Measurements from ENCODE around the gene VGLL4. TPM values are rescaled to one million over a fixed set of nuclear protein-coding genes. Genes with fewer than 3 reads are reported as not detected.

The VGLL4 gene
- polyA plus RNA-seq, 4 donors, result 26.6 to 54.8 (median 38.4) TPM

DNA sequence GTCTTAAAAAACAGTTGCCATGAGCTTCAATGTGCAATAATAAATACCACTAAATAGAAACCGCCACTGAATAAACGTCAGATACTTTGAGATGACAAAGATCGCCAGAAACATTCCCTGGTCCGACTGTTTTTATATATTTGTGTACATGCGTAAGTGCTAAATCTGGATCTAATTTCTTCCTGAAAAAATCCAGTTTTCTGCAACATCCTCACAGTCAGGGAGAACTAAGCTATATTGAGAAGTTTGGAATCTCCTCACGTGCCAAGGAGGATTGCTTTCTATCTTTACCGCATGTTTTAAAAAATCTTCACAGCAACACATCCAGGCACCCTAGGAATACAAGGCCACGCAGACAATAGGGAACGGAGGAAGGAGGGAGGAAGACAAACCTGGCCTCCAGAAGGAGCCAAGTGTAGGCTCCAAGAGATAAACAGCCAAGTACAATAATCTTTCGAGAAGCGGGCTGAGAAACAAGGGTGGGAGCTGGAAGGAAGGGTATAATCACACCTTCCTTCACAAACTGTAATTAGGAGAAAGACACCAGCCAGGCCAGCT is 5.7 kb downstream of the VGLL4 start:
- 47 to 72% (median 69%) methylated on average over 11 of the region's 11 CpGs for WGBS, 3 donors
- Histone ChIP-seq H3K27me3 (ENCODE audit: control insufficient read depth in 3 of 3, insufficient read depth in 3 of 3, low read length in 3 of 3) (no peaks in the 10 kb centered on the region), H3K4me1 (ENCODE audit: control insufficient read depth in 3 of 3, insufficient read depth in 2 of 3, low read depth in 1 of 3, low read length in 2 of 3) (peaks cover 5 to 29% (median 18%) of the 10 kb centered on the region in 3 donors), H3K27ac (ENCODE audit: low read depth in 1 of 3, low read length in 2 of 3) (peak overlapping the region in 2 of 3 donors; percentile 23 to 76), H3K36me3 (ENCODE audit: control insufficient read depth in 3 of 3, insufficient read depth in 2 of 3, low read depth in 1 of 3, low read length in 3 of 3) (peaks cover 0 to 9% (median 0%) of the 10 kb centered on the region in 3 donors), H3K4me3 (ENCODE audit: low read depth in 1 of 3, low read length in 3 of 3) (no peak overlapping the region), H3K9me3 (ENCODE audit: control insufficient read depth in 2 of 2, insufficient read depth in 1 of 2, low read depth in 1 of 2, low read length in 1 of 2) (no peaks in the 10 kb centered on the region)
- FAIRE-seq (no peak), DNase-seq (no peak)

DNA sequence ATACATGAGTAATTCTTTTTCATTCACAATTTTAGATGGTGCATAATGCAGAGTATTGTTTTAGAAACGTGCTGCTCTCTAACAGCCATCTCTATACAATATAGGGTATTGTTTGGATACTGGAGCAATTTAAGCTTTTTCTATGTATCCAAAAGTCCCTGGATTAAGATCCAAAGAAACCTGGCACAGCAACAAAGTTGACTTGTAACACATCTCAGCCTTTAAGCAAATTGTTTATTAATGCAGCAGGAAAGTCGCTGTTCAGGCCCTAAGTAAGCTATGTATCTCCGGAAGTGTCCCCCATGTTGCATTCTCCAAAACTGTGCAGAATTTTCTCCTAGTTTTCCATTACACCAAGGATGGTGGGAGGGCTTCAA is 7.3 kb downstream of the VGLL4 start:
- Histone ChIP-seq H3K9me3 (ENCODE audit: control insufficient read depth in 2 of 2, insufficient read depth in 1 of 2, low read depth in 1 of 2, low read length in 1 of 2) (no peaks in the 10 kb centered on the region), H3K27ac (ENCODE audit: low read depth in 1 of 3, low read length in 2 of 3) (no peak overlapping the region), H3K4me3 (ENCODE audit: low read depth in 1 of 3, low read length in 3 of 3) (no peak overlapping the region), H3K4me1 (ENCODE audit: control insufficient read depth in 3 of 3, insufficient read depth in 2 of 3, low read depth in 1 of 3, low read length in 2 of 3) (peaks cover 5 to 29% (median 18%) of the 10 kb centered on the region in 3 donors), H3K27me3 (ENCODE audit: control insufficient read depth in 3 of 3, insufficient read depth in 3 of 3, low read length in 3 of 3) (no peaks in the 10 kb centered on the region), H3K36me3 (ENCODE audit: control insufficient read depth in 3 of 3, insufficient read depth in 2 of 3, low read depth in 1 of 3, low read length in 3 of 3) (peaks cover 0 to 9% (median under 1%) of the 10 kb centered on the region in 3 donors)
- FAIRE-seq, result no peak
- DNase-seq, result no peak
- WGBS, 3 donors, result 58 to 66% (median 66%) methylated on average over 3 of the region's 3 CpGs

DNA sequence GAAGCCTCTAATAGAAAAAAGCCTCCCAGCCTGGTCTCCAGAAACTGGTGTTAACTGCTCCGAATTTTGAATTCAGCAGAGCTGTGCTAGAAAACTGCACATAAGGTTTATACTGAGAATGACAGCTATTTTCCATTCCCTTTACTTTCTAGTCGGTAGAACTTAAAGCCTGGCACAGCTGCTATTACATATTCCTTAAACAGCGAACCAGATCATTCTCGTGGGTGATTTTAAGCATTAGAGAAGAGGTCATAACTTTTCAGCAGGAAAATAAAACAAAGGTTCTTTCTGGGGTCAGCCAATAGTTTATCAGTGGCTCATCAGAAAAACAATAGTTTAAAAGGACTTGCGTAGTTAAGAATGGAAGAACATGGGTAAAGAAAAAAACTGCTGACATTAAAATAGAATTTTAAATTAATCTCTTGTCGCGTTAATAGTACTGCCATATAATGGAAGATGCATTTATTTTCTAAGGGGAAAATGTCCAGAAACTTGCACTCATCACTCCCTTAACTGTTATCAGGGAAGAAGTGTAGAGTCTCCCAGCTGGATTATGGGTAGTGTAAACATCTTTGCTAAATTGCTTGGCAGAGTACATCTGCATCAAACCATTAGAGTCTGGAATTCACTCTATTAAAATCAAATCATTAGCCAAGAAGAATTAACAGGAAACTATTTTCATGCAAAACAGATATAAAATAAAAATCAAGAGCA is 7.9 kb downstream of the VGLL4 start:
- peaks cover 3 to 29% (median 18%) of the 10 kb centered on the region in 3 donors for H3K4me1 ChIP-seq (ENCODE audit: control insufficient read depth in 3 of 3, insufficient read depth in 2 of 3, low read depth in 1 of 3, low read length in 2 of 3)
- FAIRE-seq (no peak), DNase-seq (no peak)
- H3K27ac ChIP-seq (ENCODE audit: low read depth in 1 of 3, low read length in 2 of 3), result no peak overlapping the region
- no peak overlapping the region for H3K4me3 ChIP-seq (ENCODE audit: low read depth in 1 of 3, low read length in 3 of 3)
- peaks cover 0 to 9% (median 1%) of the 10 kb centered on the region in 3 donors for H3K36me3 ChIP-seq (ENCODE audit: control insufficient read depth in 3 of 3, insufficient read depth in 2 of 3, low read depth in 1 of 3, low read length in 3 of 3)
- 54 to 81% (median 66%) methylated on average over 7 of the region's 7 CpGs for WGBS, 3 donors
- H3K9me3 ChIP-seq (ENCODE audit: control insufficient read depth in 2 of 2, insufficient read depth in 1 of 2, low read depth in 1 of 2, low read length in 1 of 2), result no peaks in the 10 kb centered on the region
- H3K27me3 ChIP-seq (ENCODE audit: control insufficient read depth in 3 of 3, insufficient read depth in 3 of 3, low read length in 3 of 3), result no peaks in the 10 kb centered on the region

DNA sequence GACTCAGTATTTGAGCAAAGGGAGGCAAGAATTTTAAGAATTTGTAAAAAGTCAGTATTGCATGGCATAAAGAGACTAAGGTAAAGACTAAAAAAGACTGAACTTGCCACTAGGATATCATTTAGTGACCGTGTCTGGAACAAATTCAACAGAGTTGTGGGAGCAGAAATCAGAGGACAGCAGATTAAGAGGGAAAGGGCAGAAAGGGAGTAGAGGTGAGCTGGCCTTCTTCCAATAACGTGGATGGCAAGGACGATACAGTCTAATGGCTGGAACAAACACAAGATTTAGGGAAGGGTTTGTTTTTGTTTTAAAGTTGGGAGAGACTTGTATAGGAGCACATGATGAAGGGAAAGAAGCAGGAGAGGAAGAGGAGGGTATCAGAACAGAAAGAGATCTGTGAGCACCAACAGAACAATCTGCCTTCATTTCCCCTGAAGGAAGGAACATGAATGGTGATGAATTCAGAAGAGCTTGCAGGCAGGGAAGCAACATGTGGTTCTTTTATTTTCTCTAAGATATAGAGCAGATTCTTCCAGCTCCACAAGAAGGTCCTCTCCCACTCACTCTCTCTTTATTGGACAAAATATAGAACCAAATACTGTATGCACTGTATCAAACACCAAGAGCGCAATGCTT is 8.6 kb downstream of the VGLL4 start:
- 45 to 63% (median 57%) methylated on average over 4 of the region's 4 CpGs for WGBS, 3 donors
- H3K9me3 ChIP-seq (ENCODE audit: control insufficient read depth in 2 of 2, insufficient read depth in 1 of 2, low read depth in 1 of 2, low read length in 1 of 2), result no peaks in the 10 kb centered on the region
- H3K27ac ChIP-seq (ENCODE audit: low read depth in 1 of 3, low read length in 2 of 3), result peak overlapping the region in 1 of 3 donors; percentile 18
- no peak overlapping the region for H3K4me3 ChIP-seq (ENCODE audit: low read depth in 1 of 3, low read length in 3 of 3)
- H3K36me3 ChIP-seq (ENCODE audit: control insufficient read depth in 3 of 3, insufficient read depth in 2 of 3, low read depth in 1 of 3, low read length in 3 of 3), result peaks cover 0 to 9% (median 1%) of the 10 kb centered on the region in 3 donors
- DNase-seq, result no peak
- H3K27me3 ChIP-seq (ENCODE audit: control insufficient read depth in 3 of 3, insufficient read depth in 3 of 3, low read length in 3 of 3), result no peaks in the 10 kb centered on the region
- no peak for FAIRE-seq
- H3K4me1 ChIP-seq (ENCODE audit: control insufficient read depth in 3 of 3, insufficient read depth in 2 of 3, low read depth in 1 of 3, low read length in 2 of 3), result peaks cover 3 to 23% (median 13%) of the 10 kb centered on the region in 3 donors

DNA sequence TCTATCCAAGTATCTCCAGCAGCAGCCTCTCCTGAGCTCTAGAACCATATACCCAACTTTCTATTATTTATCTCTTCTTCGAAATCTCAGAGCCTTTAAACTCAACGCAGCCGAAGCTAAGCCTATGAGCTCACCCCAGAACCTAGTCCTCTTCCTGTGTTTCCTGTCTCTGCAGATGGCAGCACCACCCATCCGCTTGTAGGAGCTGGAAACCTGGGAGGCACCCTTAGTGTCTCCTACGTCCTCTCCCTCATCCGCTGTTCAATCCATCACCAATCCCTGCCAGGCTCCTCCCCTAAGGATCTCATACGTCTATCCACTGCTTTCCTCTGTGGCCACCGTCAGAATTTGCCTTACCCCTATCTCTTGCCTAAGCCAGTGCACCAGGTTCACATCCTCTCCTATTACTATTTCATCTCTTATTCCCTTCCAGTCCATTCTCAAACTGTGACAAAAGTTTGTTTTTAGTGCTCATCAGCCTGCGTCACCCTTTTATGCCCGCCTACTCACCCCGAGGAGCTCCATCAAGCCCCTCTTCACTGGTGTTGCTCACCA is 9.6 kb downstream of the VGLL4 start:
- Histone ChIP-seq H3K36me3 (ENCODE audit: control insufficient read depth in 3 of 3, insufficient read depth in 2 of 3, low read depth in 1 of 3, low read length in 3 of 3) (peaks cover 0 to 6% (median 1%) of the 10 kb centered on the region in 3 donors), H3K4me1 (ENCODE audit: control insufficient read depth in 3 of 3, insufficient read depth in 2 of 3, low read depth in 1 of 3, low read length in 2 of 3) (peaks cover 3 to 16% (median 13%) of the 10 kb centered on the region in 3 donors), H3K27ac (ENCODE audit: low read depth in 1 of 3, low read length in 2 of 3) (peak overlapping the region in 1 of 3 donors; percentile 59), H3K27me3 (ENCODE audit: control insufficient read depth in 3 of 3, insufficient read depth in 3 of 3, low read length in 3 of 3) (no peaks in the 10 kb centered on the region), H3K9me3 (ENCODE audit: control insufficient read depth in 2 of 2, insufficient read depth in 1 of 2, low read depth in 1 of 2, low read length in 1 of 2) (no peaks in the 10 kb centered on the region), H3K4me3 (ENCODE audit: low read depth in 1 of 3, low read length in 3 of 3) (no peak overlapping the region)
- FAIRE-seq, result no peak
- 71 to 80% (median 78%) methylated on average over 11 of the region's 11 CpGs for WGBS, 3 donors
- DNase-seq, result no peak

DNA sequence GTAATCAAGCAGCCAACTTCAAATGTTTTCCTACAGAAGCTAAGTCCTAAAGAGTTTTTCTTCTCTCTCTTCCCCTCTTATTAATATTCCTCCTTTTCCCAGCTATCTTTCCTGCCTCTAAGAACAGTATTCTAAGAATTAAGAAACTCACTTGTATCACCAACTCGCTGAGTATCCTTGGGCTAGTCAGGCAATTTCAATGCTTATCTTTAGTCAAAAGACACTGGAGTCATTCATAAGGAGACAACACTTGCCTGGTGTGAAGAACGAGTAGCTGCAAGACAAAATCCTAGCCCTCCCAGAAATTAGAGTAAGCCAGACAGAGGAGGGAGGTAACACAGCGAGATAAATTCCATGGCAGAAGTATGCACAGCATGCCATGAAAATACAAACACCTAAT is 10.7 kb downstream of the VGLL4 start:
- peaks cover 3 to 11% (median 8%) of the 10 kb centered on the region in 3 donors for H3K4me1 ChIP-seq (ENCODE audit: control insufficient read depth in 3 of 3, insufficient read depth in 2 of 3, low read depth in 1 of 3, low read length in 2 of 3)
- no peak overlapping the region for H3K27ac ChIP-seq (ENCODE audit: low read depth in 1 of 3, low read length in 2 of 3)
- DNase-seq, result no peak
- no peaks in the 10 kb centered on the region for H3K9me3 ChIP-seq (ENCODE audit: control insufficient read depth in 2 of 2, insufficient read depth in 1 of 2, low read depth in 1 of 2, low read length in 1 of 2)
- H3K36me3 ChIP-seq (ENCODE audit: control insufficient read depth in 3 of 3, insufficient read depth in 2 of 3, low read depth in 1 of 3, low read length in 3 of 3), result peaks cover 0 to 3% (median 1%) of the 10 kb centered on the region in 3 donors
- no peaks in the 10 kb centered on the region for H3K27me3 ChIP-seq (ENCODE audit: control insufficient read depth in 3 of 3, insufficient read depth in 3 of 3, low read length in 3 of 3)
- no peak for FAIRE-seq
- H3K4me3 ChIP-seq (ENCODE audit: low read depth in 1 of 3, low read length in 3 of 3), result no peak overlapping the region
- 46 to 70% (median 63%) methylated on average over 3 of the region's 3 CpGs for WGBS, 3 donors

DNA sequence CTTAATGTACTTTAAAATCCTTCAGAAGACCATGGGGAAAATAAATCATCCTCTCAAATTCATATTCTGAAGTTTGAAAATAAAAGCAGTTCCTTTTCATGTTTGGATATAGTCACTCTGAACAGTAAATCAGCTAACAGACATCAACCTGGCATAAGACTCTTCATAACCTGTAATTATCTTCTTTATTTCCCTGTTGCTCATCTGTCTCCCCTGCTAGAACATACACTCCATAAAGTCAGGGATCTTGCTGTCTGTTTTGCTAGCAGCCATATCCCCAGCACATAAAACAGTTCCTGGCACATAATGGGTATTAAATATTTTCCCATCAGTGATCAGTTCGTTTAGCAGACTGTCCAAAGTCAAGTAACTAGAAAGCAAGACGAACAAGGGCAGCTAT is 11.2 kb downstream of the VGLL4 start:
- no peak overlapping the region for H3K4me3 ChIP-seq (ENCODE audit: low read depth in 1 of 3, low read length in 3 of 3)
- no peaks in the 10 kb centered on the region for H3K27me3 ChIP-seq (ENCODE audit: control insufficient read depth in 3 of 3, insufficient read depth in 3 of 3, low read length in 3 of 3)
- no peak for FAIRE-seq
- H3K4me1 ChIP-seq (ENCODE audit: control insufficient read depth in 3 of 3, insufficient read depth in 2 of 3, low read depth in 1 of 3, low read length in 2 of 3), result peaks cover 3 to 11% (median 6%) of the 10 kb centered on the region in 3 donors
- H3K36me3 ChIP-seq (ENCODE audit: control insufficient read depth in 3 of 3, insufficient read depth in 2 of 3, low read depth in 1 of 3, low read length in 3 of 3), result peaks cover 0 to 3% (median 1%) of the 10 kb centered on the region in 3 donors
- H3K27ac ChIP-seq (ENCODE audit: low read depth in 1 of 3, low read length in 2 of 3), result no peak overlapping the region
- DNase-seq, result no peak
- H3K9me3 ChIP-seq (ENCODE audit: control insufficient read depth in 2 of 2, insufficient read depth in 1 of 2, low read depth in 1 of 2, low read length in 1 of 2), result no peaks in the 10 kb centered on the region
- 19 to 37% (median 33%) methylated on average over 2 of the region's 2 CpGs for WGBS, 3 donors

DNA sequence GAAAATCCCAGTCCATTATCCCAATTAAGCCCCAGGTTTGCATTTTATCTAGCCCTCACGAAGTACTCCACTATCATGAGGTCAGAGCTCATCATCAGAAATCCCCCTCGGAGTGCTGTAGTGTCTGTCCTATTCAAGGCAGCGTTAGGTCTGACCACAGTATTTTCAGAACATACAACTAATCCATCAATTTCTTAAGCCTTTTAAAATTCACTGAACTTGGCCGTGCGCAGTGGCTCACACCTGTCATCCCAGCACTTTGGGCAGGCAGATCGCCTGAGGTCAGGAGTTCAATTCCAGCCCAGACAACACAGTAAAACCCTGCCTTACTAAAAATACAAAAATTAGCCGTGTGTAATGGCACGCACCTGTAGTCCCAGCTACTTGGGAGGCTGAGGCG is 11.9 kb downstream of the VGLL4 start:
- no peak overlapping the region for H3K27ac ChIP-seq (ENCODE audit: low read depth in 1 of 3, low read length in 2 of 3)
- no peak overlapping the region for H3K4me3 ChIP-seq (ENCODE audit: low read depth in 1 of 3, low read length in 3 of 3)
- peaks cover 3 to 12% (median 6%) of the 10 kb centered on the region in 3 donors for H3K4me1 ChIP-seq (ENCODE audit: control insufficient read depth in 3 of 3, insufficient read depth in 2 of 3, low read depth in 1 of 3, low read length in 2 of 3)
- DNase-seq (no peak), FAIRE-seq (no peak)
- peaks cover 0 to 3% (median 1%) of the 10 kb centered on the region in 3 donors for H3K36me3 ChIP-seq (ENCODE audit: control insufficient read depth in 3 of 3, insufficient read depth in 2 of 3, low read depth in 1 of 3, low read length in 3 of 3)
- H3K27me3 ChIP-seq (ENCODE audit: control insufficient read depth in 3 of 3, insufficient read depth in 3 of 3, low read length in 3 of 3), result no peaks in the 10 kb centered on the region
- no peaks in the 10 kb centered on the region for H3K9me3 ChIP-seq (ENCODE audit: control insufficient read depth in 2 of 2, insufficient read depth in 1 of 2, low read depth in 1 of 2, low read length in 1 of 2)
- WGBS, 3 donors, result 71 to 84% (median 71%) methylated on average over 9 of the region's 9 CpGs

Measured in small intestine (tissue), 7 donors.